ENCODE results near the gene BIRC2. TPM values are rescaled to one million over a fixed set of nuclear protein-coding genes. Genes with fewer than 3 reads are reported as not detected.

The BIRC2 gene
- total and polyA plus RNA-seq, 2 of the 4 experiments (the other 2 are of a cell fraction): 48.0 to 204 TPM

GRCh38 chr11:102399189-102399588, 52.2 kb downstream of the BIRC2 start:
- Histone ChIP-seq H2AK9ac (replicated peaks; ENCODE audit: low read depth, low read length, poor library complexity) (no peak overlapping the region), H3K27me3 (ENCODE audit: control insufficient read depth, insufficient read depth, low read length) (no peaks in the 10 kb centered on the region), H3K14ac (replicated peaks; ENCODE audit: low read depth, low read length) (no peak overlapping the region), H3K18ac (ENCODE audit: low read depth, low read length) (no peak overlapping the region), H3K9me3 (ENCODE audit: control insufficient read depth, insufficient read depth, low read length) (no peaks in the 10 kb centered on the region), H3K36me3 (ENCODE audit: control insufficient read depth, insufficient read depth, low read length) (peaks cover 26% of the 10 kb centered on the region), H4K91ac (ENCODE audit: insufficient read depth, low read depth, low read length) (no peak overlapping the region), H3K4me2 (ENCODE audit: low read depth, low read length) (no peak overlapping the region), H2AFZ (replicated peaks; ENCODE audit: low read length, poor library complexity) (no peak overlapping the region), H2BK20ac (ENCODE audit: low read depth, low read length) (no peak overlapping the region), H4K5ac (ENCODE audit: low read depth, low read length) (no peak overlapping the region), H3K9ac (ENCODE audit: low read depth, low read length) (no peak overlapping the region), H4K20me1 (ENCODE audit: insufficient read depth, low read length) (peaks cover 16% of the 10 kb centered on the region; the same call in 1 of the 2 replicates), H2BK120ac (ENCODE audit: low read depth, low read length) (no peak overlapping the region), H3K4me1 (ENCODE audit: control insufficient read depth, insufficient read depth, low read length) (peaks cover 2% of the 10 kb centered on the region), H3K9me1 (ENCODE audit: insufficient read depth, low read length) (no peaks in the 10 kb centered on the region), H4K8ac (ENCODE audit: low read depth in 2 of 2, low read length in 2 of 2) (no peak overlapping the region), H2BK5ac (ENCODE audit: low read depth, low read length, poor library complexity, severe bottlenecking) (no peak overlapping the region), H3K4ac (ENCODE audit: low read depth, low read length) (no peak overlapping the region), H3K23ac (ENCODE audit: low read depth, low read length) (no peak overlapping the region), H3K27ac (ENCODE audit: insufficient read depth, low read length) (no peak overlapping the region), H3K79me1 (ENCODE audit: low read depth in 1 of 2, low read length in 2 of 2) (peaks cover 18 to 53% of the 10 kb centered on the region in 2 experiments), H3K4me3 (ENCODE audit: insufficient read depth, low read depth, low read length) (no peak overlapping the region), H3K56ac (ENCODE audit: extremely low read depth, insufficient read depth, low read length) (no peak overlapping the region), H2AK5ac (ENCODE audit: low read depth, low read length) (no peak overlapping the region), H2BK15ac (ENCODE audit: low read depth, low read length) (no peak overlapping the region)
- intact Hi-C loops (cut with micrococcal nuclease): loop anchor here (5.0 kb wide), 1 partner anchor 38 kb away; no protein-coding TSS in a partner anchor
- ATAC-seq (ENCODE audit: low read depth): no peak
- dilution Hi-C loops (cut with HindIII; ENCODE audit: low sequenced_read_pairs, unreplicated experiment): no loop called here
- in situ Hi-C loops (cut with MboI; ENCODE audit: low sequenced_read_pairs): loop anchor here (25.0 kb wide), 1 partner anchor 112 kb away; no protein-coding TSS in a partner anchor
- TF ChIP-seq FOS (IDR thresholded peaks at IDR 0.05; ENCODE audit: low read depth, low read length): no peak
- TF ChIP-seq RFX5 (IDR thresholded peaks at IDR 0.05; ENCODE audit: low read depth, low read length): no peak
- TF ChIP-seq ELK1 (IDR thresholded peaks at IDR 0.05; ENCODE audit: borderline replicate concordance, low read depth, low read length): no peak
- TF ChIP-seq MAZ (IDR thresholded peaks at IDR 0.05; ENCODE audit: borderline replicate concordance, low read depth, low read length): no peak
- TF ChIP-seq POLR2A (IDR thresholded peaks at IDR 0.05; ENCODE audit: low read depth, low read length): no peak
- no peak for TF ChIP-seq BHLHE40 (IDR thresholded peaks at IDR 0.05; ENCODE audit: low read depth, low read length)
- ChIA-PET POLR2A (ENCODE audit: unreplicated experiment) (no interaction called here), CTCF (interaction anchor here (0.7 kb wide), 1 partner anchor 9 kb away, joined by 4 read pairs; no protein-coding TSS in a partner anchor)
- BruUV-seq (replicated peaks): no TSS peak
- DNase-seq: no peak
- no CpG with 5 or more reads among the region's 2 CpGs for WGBS, 2 experiments (ENCODE audit: extremely low coverage in 2 of 2, insufficient read length in 1 of 2)
